ACHN (cell line): Measurements from ENCODE around the gene GET4.

Experiments
- DNase-seq: peaks from one replicate; pipeline ENCODE4 v3.0.0-alpha.2; 2015
- in situ Hi-C: cut with HindIII; loops from 2 replicates; pipeline ENCODE4 v1.10.0; 2017; ENCODE audit warnings: low sequenced_read_pairs, low pct_ligation_motif_present, low pct_unique_long_range_greater_than_20kb

The GET4 gene, protein sequence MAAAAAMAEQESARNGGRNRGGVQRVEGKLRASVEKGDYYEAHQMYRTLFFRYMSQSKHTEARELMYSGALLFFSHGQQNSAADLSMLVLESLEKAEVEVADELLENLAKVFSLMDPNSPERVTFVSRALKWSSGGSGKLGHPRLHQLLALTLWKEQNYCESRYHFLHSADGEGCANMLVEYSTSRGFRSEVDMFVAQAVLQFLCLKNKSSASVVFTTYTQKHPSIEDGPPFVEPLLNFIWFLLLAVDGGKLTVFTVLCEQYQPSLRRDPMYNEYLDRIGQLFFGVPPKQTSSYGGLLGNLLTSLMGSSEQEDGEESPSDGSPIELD

DNA sequence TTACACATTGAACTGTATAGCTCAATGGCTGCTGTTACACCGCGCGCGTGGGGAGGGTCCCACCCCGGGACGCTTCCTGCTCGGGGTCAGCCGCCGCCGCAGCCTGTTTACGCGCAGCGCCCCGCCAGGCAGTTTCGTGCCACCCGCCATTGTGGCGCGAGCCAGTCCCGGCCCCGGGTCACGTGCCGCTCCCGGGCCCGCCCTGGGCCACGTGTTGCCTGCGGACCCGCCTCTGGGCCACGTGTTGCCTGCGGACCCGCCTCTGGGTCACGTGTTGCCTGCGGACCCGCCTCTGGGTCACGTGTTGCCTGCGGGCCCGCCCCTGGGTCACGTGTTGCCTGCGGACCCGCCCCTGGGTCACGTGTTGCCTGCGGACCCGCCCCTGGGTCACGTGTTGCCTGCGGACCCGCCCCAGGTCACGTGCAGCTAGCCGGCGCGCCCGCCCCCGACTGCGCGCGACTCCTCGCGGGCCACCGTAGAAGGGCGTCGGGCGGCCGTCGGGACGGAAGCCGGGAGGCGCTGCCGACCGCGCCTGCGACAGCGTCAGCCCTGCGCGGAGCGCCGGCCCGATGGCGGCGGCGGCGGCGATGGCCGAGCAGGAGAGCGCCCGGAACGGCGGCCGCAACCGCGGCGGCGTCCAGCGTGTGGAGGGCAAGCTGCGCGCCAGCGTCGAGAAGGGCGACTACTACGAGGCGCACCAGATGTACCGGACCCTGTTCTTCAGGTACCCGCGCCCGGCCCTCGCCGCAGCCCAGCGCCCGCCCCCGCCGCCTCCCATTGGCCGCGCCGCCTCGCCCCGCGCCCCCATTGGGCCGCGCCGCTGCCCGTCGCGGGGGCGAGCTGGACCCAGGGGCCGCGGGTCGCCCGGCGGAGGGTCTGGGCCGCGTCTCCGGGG, at the start of gene GET4:
Gene GET4 (plus strand): TSS at position 478 of the 895 bp plus-strand sequence. CDS start 92 bp downstream, at position 570.
- peak; percentile 98 for DNase-seq
- in situ Hi-C loops = no loop called here

GRCh38 chr7:828793-829561, 47.4 kb upstream of the GET4 start:
- in situ Hi-C loops = no loop called here
- DNase-seq = no peak

DNA sequence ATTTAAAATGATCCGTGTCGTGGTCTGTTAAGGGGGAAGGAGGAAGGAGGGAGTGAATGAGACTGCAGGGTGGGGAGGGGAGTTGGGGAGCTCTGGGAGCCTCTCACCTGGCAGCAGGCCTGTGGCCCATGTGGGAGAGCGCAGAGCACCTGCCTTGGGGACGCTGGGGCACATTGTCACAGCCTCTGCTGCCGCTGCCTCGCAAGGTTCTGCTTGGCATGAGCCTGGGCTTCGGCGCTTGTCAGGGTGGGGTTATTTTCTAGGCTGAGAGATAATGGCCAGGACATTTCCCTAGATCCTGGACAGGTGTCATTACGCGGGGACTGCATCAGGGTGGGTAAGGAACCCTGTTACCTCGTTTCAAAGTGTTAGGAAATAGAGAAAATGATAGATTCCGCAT, 46.3 kb upstream of the GET4 start:
- DNase-seq = no peak
- in situ Hi-C loops = no loop called here

DNA sequence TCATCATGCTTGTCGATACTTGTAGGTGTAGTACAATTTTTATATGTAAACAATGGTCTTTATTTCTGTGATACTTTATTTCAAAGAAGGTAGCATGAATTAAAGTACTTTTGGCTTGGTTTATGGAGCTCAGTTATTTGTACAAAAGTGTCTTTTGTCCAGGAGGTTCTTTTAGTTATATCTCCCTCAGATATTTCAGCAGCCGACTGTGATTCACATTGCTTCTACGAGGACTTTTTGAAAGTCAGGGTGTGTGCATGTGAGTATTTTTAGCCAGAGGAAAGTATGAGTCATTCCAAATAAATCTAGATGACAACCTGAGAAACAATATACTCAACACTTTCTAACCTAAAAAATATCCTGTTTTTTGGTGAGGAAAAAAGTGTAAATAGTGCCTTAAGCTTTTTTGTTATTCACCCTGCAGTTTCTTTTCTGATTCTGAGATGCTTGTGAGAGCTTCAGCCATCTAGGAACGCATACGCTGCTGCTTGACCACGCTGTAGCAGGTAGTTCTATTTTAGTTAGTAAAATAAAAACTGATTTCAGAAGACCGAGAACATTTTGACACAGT, 44.7 kb upstream of the GET4 start:
- peak; percentile 86 for DNase-seq
- in situ Hi-C loops = no loop called here

GRCh38 chr7:832167-832967, 44.0 kb upstream of the GET4 start, which contains the start of gene SUN1:
Gene SUN1 (plus strand): TSS chr7:832476. CDS start chr7:832525, 49 bp downstream.
- DNase-seq = peak; percentile 72

DNA sequence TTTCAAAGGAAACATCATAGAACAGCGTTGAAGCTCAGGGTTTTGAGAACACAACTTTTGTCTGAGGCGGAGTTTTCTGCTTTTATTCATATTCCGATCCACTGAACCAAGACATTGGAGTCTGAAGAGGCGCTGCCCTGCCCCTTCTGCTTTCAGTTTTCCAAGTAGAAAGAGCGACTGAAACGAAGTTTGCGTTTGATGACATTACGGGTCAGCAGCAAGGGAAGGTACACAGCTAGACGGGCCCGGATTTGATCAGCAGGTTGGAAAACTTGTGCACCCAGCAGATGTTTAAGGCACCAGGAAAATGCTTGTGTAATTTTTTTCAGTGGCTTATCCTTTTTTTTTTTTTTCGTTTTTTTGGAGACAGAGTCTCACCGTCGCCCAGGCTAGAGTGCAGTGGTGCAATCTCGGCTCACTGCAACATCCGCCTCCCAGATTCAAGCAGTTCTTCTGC, 43.4 kb upstream of the GET4 start:
- no peak for DNase-seq

More at GRCh38 chr7:832167-832967, 44.0 kb upstream of the GET4 start, which contains the start of gene SUN1:
- in situ Hi-C loops = no loop called here

DNA sequence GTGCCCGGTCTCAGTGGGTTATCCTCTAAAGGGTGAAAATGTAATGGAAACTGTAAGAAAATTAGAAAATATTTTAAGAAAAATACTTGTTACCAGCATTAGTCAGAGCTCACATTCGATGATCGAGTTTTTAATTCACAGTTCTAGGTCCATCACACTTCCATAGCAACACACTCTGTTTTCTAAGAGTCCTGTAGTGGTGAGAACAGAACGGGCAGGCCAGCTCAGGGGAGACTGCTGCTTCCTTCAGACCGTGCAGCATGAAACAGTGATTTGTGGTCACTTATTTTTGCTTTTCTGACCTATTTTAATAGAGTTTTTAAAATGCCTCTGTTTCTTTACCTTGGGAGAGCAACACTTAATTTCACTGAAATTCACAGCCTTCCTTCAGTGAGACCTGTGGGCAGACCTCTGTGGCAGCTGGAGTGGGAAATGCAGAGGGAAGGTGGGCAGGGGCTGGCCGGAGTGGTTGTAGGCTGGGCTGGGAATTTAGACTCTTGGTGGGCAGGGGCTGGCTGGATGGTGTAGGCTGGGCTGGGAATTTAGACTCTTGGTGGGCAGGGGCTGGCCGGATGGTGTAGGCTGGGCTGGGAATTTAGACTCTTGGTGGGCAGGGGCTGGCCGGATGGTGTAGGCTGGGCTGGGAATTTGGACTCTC, 42.6 kb upstream of the GET4 start:
- DNase-seq = no peak
- in situ Hi-C loops = no loop called here

More for the DNA sequence above, 43.4 kb upstream of the GET4 start:
- in situ Hi-C loops = no loop called here

DNA sequence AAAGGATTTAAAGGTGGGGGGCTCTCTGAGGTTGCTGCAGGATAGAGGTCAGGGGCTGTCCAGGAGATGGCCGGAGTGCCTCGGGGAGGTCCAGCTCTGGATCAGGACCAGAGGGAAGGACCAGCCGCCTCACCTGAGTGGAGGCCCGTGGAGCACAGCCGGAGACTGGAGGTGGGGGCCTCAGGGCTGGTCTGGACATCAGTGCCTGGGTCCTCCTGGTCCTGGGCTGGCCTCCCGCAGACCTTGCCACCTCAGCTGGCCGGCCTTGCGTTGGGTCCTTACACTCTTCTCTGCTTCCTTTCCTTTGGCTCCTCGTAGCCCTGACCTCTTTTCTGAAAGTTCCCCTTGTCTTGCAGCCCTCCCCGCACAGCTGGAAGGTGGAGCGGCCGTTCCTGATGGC, 42.1 kb upstream of the GET4 start:
- DNase-seq = no peak
- in situ Hi-C loops = no loop called here

DNA sequence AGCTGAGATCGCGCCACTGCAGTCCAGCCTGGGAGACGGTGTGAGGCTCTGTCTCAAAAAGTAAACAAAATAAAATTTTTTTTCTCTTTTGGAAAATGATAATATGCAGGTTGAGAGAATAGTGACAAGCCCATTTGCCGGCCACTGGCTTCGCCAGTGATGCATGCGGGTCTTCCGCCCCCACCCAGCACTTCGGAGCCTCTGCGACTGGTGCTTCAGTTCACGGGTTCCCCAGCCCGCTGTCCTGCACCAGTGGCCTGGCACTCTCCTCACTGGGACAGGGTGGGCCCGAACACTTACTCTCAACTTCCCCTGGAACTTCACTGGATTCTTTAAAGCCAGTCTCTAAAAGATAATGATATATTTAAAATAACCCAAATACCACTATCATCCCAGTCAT, 41.3 kb upstream of the GET4 start:
- DNase-seq = no peak
- in situ Hi-C loops = no loop called here

- DNase-seq = no peak
- in situ Hi-C loops = no loop called here
Measured at GRCh38 chr7:835485-836401, 40.6 kb upstream of the GET4 start.

GRCh38 chr7:836429-836828, 39.9 kb upstream of the GET4 start:
- in situ Hi-C loops = no loop called here
- peak; percentile 50 for DNase-seq

DNA sequence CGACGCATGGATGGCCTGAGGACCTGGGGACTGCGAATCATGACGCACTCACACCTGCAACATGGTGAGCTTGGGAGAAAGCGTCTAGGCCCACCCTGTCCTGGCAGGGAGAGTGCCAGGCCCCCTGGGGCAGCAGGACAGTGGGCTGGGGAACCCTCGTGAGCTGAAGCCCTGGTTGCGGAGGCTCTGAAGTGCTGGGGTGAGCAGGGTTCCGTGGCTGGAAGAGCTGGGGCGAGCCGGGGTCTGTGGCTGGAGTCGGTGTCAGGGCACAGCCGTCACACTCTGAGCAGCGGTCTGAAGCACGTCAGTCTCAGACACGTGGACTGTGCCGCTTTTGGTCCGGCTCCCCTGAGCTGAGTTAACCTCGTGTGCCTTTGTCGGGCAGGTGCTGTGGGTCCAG, 39.4 kb upstream of the GET4 start:
- in situ Hi-C loops = no loop called here

DNA sequence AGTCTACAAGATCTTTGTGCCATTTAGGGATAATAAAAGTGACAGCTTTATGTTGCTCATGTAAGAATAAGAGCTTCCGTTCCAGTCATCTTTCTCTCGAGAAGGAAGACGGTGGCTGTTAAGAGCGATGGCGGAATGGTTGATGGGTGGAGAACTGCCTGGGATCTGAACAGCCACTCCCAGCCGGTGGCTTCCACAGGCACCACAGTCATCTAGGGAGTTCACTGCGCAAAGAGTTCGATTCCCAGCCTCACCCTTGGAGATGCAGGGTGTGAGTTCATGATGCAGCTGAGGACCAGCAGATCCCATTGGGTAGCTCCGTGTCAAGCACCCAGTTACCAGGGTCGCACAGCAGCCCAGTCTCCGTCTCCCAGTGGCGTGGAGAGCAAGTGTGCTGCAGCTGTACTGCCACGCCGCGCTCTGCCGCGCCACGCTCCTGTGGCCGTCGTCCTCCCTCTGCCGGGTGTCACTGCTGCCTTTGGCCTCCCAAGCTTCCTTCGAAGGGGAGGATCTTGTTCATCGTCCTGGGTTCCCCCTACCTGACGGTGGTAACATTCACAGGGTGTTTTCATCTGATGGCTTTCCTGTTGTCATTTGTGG, 36.3 kb upstream of the GET4 start:
- no peak for DNase-seq

More for the DNA sequence above, 39.4 kb upstream of the GET4 start:
- DNase-seq = no peak

DNA sequence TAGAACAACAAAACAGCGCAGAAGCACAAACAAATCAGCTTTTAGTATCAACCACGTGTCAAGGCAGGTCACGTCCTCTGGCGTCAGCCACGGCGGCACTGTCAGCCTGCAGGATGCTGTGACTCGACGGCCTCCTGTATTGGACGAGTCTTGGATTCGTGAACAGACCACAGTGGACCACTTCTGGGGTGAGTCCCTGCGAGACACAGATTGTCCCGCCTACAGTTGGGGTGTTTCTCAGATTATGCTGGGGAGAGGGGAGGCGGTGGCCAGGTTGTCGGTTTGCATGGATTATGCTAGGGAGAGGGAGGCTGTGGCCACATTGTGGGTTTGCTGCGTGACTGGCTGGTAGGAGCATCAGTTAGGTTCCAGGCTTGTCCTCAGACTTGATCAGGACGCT, 34.4 kb upstream of the GET4 start:
- DNase-seq = no peak
- in situ Hi-C loops = no loop called here

More for the DNA sequence above, 36.3 kb upstream of the GET4 start:
- in situ Hi-C loops = no loop called here

GRCh38 chr7:842431-843031, 33.8 kb upstream of the GET4 start:
- in situ Hi-C loops = no loop called here
- DNase-seq = no peak
